NCI-H2029 (cell line): ENCODE results near the gene HOXB5.

Experiments used
- DNase-seq: peaks from one replicate; lab custom pipeline; 2025; lab: John Stamatoyannopoulos, UW

Gene HOXB5

GRCh38 chr17:48629411-48629759, 35.8 kb upstream of the HOXB5 start:
- no peak for DNase-seq

DNA sequence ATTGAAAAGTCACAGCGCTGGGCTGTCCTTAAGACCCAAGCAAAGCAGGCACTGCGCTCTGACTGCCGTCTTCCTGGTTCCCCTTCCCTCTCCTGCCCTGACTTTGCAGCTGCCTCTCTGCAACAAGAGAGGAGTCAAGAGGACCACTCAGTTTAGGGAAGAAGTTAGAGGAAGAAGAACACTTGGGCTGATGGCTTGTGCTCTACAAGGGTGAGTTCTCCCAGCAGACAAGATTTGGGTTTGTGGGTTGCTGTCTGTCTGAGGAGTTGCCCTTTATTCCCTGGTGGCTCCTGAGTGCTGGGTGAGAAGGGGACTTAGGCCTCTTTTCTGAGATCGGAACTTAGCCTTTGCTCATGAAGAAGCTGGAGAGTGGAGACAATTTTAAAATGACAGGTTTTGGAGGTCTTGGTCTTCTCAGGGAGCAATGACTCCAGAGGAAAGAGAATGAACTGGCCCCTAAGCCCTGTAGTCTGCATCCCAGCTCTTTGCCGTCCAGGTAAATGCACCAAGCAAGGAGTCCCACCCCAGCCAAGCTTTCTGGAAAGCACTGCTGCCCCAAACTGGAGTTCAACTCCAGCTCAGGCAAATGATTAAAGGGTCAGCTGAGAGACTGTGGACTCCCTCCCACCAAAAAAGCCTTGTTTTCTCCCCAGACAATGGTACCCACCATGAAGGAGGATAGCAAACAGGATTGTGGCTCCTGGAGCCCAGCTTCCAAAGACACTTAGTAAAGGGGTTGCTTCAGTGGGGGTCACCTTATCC, 35.3 kb upstream of the HOXB5 start:
- DNase-seq: no peak

GRCh38 chr17:48627623-48628521, 34.3 kb upstream of the HOXB5 start:
- no peak for DNase-seq

DNA sequence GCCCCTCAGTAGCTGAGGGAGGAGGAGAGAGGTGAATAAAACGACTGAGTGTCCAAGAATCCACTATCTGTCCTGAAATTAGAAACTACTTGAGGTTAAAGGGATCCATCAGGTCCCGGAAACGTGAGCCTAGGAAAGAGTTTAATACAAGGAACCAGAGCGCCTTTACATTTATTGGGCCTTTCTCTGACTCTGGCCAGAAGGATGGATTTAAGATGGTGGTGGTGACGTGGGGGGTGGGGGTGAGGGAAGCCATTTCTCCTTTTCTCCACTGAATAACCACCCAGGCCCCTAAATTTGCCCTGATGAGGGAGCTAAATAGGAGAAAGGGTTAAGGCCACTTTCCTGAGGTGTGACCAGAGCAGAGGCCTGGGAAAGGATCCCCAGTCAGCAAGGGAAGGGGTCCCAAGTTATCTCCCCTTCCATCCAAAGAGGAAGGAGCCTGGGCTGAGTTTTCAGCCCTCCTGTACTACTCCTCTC, 33.6 kb upstream of the HOXB5 start:
- DNase-seq: no peak

DNA sequence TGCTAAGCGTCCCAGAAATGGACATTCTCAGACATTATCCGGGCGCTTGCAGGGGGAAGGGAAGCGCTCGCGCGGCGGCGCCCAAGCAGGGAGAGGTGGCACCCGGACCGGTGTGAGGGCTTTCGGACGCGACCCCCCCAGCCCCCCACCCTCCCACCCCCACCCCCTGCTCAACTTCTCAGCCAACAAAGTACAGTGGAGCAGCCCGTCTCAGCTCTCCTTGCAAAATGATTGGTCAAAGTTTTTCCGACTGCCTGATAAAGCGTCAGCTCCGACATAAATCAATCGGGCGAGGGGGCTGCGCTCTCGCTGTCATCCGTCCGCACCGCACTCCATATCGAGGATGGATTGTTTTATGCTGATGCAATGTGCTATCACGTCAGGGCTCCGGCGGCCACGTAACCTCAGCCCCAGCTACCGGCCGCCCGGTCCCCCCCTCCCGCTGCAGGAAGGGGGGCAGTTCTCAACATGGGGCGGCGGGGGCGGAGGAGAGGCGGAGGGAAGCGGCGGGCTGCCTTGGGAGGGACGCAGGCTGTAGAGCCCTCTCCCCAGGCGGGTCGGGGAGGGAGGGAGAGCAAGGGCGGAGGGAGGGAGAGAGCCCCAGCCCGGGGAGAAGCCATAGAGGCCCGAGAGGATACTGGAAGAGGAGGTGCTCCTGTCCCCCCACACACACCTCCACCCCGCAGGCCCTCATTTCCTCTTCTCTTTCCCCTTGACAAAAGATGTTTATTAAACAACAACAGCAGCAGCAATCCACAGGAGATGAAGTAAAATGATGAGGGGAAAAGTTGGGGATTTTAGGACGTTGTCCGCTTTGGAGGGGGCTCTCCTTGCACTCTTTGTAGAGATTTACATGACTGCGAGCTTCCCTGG, 32.9 kb upstream of the HOXB5 start, which contains the start of gene HOXB9:
TSS of gene HOXB9 (minus strand) at position 114 of the 873 bp plus-strand sequence. CDS start at position 25, 89 bp downstream.
- DNase-seq: no peak

- DNase-seq: no peak
Measured at GRCh38 chr17:48625495-48626244, 32.1 kb upstream of the HOXB5 start.

DNA sequence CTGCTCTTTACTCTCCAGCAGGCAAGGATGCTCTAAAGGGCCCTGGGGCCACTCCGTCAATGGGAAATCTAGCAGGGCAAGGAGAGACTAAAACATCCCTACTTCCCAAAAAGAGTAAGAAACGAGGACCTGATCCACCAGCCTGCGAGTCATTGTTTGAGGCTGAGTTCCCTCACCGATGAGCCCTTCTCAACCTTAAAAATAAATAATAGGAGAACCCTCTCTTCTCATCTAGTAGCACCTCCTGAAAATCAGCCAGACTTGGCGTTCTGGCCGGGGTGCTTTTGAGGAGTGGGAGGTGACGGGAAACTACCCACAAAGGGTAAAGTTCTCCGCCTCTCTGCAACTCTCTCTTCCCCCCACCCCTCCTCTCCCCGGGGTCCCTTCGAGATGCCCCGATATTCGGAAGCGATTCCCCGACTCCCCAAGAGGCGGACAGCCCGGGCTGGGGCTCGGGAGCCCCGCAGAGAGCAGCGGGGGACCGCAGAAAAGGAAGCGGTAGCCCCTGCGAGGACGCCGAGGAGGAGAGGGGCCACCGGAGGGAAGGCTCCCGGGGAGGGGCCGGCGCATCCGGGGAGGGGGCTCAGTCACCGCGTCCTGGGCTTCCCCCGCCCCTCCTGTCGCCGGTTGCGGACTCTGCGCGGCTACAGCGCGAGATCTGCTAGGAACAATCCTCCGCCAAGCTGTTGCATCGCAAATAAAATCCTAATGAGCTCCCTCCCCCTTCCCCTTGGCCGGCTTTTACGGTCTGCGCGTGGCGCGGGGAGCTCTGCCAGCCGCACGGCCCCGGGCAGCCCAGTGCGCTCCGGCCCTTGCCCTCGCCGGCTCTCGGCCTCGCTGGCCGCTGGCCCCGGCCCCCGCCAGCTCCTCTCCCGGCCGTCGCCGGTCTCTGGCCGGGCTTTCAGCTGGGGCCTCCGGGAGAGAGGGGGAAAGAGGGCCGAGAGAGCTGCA, 31.2 kb upstream of the HOXB5 start:
- no peak for DNase-seq

DNA sequence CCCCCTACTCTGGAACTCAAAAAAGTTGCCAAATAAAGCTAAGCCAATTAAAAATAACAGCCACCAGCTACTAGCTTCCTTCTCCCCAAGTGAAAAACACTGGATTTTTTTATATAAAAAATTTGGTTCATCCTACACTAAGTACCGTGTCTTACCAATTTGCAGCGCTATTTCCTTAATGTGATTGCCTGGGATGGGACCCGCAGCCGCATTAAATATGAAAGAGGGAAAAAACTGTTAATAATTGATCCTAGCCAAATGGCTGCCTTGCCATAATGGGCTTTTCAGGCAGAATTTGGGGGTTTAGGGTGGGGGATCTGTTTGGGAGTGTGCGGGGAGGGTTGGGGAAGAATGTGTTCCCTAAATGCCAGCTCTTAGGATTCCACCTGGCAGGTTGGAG, 30.5 kb upstream of the HOXB5 start:
- no peak for DNase-seq

DNA sequence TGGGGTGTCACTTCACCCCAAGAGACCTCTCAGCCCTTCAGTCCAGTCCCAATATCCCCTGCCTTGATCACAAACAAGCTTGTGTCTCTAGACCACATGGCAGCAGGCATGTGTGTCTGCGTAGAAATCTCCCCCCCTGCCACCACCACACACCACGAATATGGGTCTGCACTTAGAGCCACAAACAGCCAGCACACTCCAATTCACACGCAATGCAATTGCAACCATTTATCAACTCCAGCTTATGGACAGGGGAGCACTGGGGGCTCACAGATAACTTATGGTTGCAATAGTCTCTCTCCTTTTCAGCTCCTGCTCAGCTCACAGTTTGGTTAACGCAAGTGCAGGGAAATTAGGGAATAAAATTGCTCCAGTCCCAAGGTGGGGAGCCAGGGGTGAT, 30.0 kb upstream of the HOXB5 start:
- DNase-seq: no peak

DNA sequence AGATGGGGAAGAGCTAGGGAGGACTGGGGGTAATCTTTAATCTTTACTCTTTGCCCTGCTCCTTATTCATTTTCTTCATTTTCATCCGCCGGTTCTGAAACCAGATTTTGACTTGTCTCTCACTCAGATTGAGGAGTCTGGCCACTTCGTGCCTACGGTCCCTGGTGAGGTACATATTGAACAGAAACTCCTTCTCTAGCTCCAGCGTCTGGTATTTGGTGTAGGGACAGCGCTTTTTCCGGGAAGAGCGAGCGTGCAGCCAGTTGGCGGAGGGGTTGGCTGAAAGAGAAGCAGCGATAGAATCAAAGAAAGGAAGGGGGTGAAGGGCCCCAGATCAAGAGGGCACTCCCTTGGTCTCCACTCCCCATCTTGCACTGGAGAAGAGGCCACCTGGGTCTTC, 29.3 kb upstream of the HOXB5 start:
- DNase-seq: no peak

- no peak for DNase-seq
Measured at GRCh38 chr17:48621410-48622392, 28.1 kb upstream of the HOXB5 start.

DNA sequence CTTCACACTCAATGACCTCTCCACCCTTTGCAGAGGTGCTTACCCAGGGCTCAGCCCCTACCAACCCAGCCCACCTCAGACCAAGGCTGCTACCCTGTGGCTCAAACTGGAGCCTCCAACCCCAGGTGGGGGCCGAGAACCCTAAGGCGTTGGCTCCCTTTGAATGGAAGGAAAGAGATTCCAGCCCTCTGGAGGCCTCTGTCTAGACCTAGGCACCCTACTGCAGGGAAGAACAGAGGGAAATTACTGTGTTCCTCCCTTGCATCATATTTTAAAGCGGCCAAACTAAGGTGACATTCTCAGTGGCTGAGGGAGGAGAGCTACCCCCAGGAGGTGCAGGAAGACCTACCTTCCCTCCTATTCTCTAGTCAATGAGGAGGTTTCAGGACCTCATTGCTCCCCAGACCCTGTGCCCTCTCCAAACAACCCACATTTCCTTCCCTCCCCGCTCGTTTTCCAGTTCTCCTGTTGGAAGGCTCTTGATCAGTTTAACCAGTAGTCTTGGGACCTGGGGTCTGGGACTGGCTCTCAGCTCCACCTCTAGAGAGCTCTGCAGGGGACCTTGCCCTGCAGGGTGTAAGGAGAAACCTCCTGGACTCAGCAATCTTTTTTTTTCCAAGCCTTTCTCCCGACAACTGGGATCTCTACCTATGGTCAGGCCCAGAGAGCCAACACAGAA, 27.0 kb upstream of the HOXB5 start:
- no peak for DNase-seq

GRCh38 chr17:48619826-48620449, 26.4 kb upstream of the HOXB5 start:
- DNase-seq: no peak

DNA sequence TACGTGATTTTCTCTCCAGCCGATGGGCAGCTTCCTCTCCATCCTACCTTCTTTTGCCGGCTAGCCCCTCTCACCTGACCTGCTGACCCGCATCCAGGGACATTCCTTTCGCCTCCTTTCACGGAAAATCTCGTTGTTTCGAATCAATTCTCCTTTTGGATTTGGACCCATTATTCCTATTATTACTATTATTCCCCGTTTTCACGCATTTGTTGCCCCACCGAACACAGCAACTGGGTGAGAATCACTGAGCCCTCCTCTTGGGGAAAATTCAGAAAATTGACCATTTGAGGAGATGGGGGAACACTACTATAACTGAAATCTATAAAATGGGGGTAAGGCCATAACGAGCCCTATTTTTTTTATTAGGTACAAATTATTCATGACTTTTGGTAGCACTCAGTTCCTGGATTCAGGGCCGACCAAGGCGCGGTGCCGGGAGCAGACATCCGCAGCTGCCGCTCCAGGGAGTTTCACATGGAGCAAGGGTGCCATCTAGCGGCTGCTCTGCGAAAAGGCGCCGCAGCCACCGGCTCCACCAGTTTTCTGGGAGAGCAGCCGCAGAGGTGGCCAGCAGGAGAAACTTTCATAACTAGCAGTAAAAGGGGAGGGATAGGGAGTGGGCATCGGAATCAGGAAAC, 24.8 kb upstream of the HOXB5 start:
- peak; percentile 65 for DNase-seq

DNA sequence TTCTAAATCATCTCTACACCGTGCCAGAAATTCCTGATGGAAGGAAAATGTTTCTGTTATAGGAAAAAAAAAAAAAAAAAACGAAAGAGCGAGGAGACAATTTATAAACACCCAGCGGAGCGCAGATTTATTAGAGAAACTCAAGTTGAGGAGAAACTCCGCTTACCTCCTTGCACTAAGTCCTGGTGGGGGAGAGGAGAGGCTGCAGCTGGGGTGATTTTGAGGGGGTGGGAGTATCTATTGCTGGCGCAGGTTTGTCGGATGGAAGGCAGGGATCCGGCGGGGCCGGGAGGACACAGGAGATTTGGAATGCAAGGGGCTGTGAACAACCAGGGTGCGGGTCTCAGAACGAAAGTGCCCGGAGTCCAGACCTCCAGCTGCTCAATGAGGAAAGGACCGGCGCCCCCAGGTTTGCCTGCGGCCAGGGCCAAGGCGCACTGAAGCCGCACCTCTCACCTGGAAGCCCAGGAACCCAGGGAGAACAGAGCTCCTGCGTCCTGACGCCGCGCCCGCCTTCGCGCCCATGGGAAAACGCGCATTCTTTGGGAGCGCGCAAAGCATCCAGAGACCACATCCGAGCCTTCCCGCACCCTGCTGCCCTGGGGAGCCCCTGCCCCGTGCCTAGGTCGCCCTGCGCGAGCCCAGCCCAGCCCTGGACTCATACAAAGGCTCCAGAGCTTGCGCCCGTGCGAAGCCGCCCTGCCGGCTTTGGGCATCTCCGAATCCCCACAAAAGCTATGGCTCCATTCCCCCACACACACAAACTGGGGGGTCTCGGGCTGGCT, 24.1 kb upstream of the HOXB5 start:
- no peak for DNase-seq

- DNase-seq: no peak
Measured at GRCh38 chr17:48616717-48617470, 23.3 kb upstream of the HOXB5 start.
